NCI-H748 treated with DMSO at 0.1 percent for 48 hours (cell line): ENCODE measurements around the gene SMARCAL1.

Experiments used
- DNase-seq: peaks from one replicate; lab custom pipeline; 2025; lab: John Stamatoyannopoulos, UW

SMARCAL1 gene

GRCh38 chr2:216477283-216478035 lies 65.2 kb downstream of the SMARCAL1 start:
- DNase-seq: no peak

- no peak for DNase-seq
Measured at GRCh38 chr2:216478151-216478550, 65.9 kb downstream of the SMARCAL1 start.

- DNase-seq: no peak
Measured at GRCh38 chr2:216478791-216479190, 66.5 kb downstream of the SMARCAL1 start.

- no peak for DNase-seq
Measured at GRCh38 chr2:216480221-216480620, 67.9 kb downstream of the SMARCAL1 start.

GRCh38 chr2:216482640-216483039 lies 70.4 kb downstream of the SMARCAL1 start:
- DNase-seq: no peak

- no peak for DNase-seq
Measured at GRCh38 chr2:216485237-216485636, 73.0 kb downstream of the SMARCAL1 start.

- no peak for DNase-seq
Measured at GRCh38 chr2:216485745-216486144, 73.5 kb downstream of the SMARCAL1 start.

GRCh38 chr2:216486271-216486670 lies 74.0 kb downstream of the SMARCAL1 start:
- no peak for DNase-seq

GRCh38 chr2:216486708-216487107 lies 74.4 kb downstream of the SMARCAL1 start:
- no peak for DNase-seq

GRCh38 chr2:216490061-216490460 lies 77.8 kb downstream of the SMARCAL1 start:
- DNase-seq: no peak

GRCh38 chr2:216491793-216492596 lies 79.7 kb downstream of the SMARCAL1 start:
- DNase-seq: no peak

- no peak for DNase-seq
Measured at GRCh38 chr2:216492597-216493333, 80.5 kb downstream of the SMARCAL1 start.

GRCh38 chr2:216493334-216493685 lies 81.0 kb downstream of the SMARCAL1 start:
- no peak for DNase-seq

- DNase-seq: no peak
Measured at GRCh38 chr2:216495656-216496055, 83.4 kb downstream of the SMARCAL1 start.

GRCh38 chr2:216497382-216498069 lies 85.2 kb downstream of the SMARCAL1 start:
- no peak for DNase-seq

- DNase-seq: no peak
Measured at GRCh38 chr2:216498070-216498378, 85.7 kb downstream of the SMARCAL1 start.

- peak; percentile 94 for DNase-seq
Measured at GRCh38 chr2:216498379-216499352, 86.4 kb downstream of the SMARCAL1 start, which contains the start of gene RPL37A. RPL37A (plus strand) TSS chr2:216498844; CDS start chr2:216498875, 31 bp downstream.

- no peak for DNase-seq
Measured at GRCh38 chr2:216499641-216500218, 87.4 kb downstream of the SMARCAL1 start.

- DNase-seq: no peak
Measured at GRCh38 chr2:216500572-216500971, 88.3 kb downstream of the SMARCAL1 start.

GRCh38 chr2:216501854-216502253 lies 89.6 kb downstream of the SMARCAL1 start:
- no peak for DNase-seq
